Activated T-helper 17 cell treated with anti-CD3 and anti-CD28 coated beads, Interleukin-2, amount 50 U/mL, for 72 hours (primary cell): ENCODE results near the gene VPS29. TPM values are rescaled to one million over a fixed set of nuclear protein-coding genes. Genes with fewer than 3 reads are reported as not detected.

Source experiments
- ATAC-seq: fragments of 150-1000 bp; cut with Tn5 transposase; replicated peaks from 2 replicates; pipeline ENCODE4 v1.10.0; 2021; ENCODE audit warnings: mild to moderate bottlenecking, moderate library complexity
- H3K27ac Mint-ChIP-seq: one replicate; pipeline ENCODE4 v1.8.0; 2022; ENCODE audit warnings: mixed read lengths
- H3K27me3 Mint-ChIP-seq: one replicate; pipeline ENCODE4 v1.8.0; 2022; ENCODE audit warnings: mixed read lengths
- H3K36me3 Mint-ChIP-seq: one replicate; pipeline ENCODE4 v1.8.0; 2022; ENCODE audit warnings: low read depth, mild to moderate bottlenecking, mixed read lengths
- H3K4me1 Mint-ChIP-seq: one replicate; pipeline ENCODE4 v1.8.0; 2022; ENCODE audit warnings: mixed read lengths
- H3K4me3 Mint-ChIP-seq: one replicate; pipeline ENCODE4 v1.8.0; 2022; ENCODE audit warnings: mild to moderate bottlenecking, mixed read lengths
- H3K9me3 Mint-ChIP-seq: one replicate; pipeline ENCODE4 v1.8.0; 2022; ENCODE audit warnings: mixed read lengths
- total RNA-seq, 2 donors: library from RNA; stranded (reverse); gene quantifications; one replicate each; pipeline ENCODE4 v1.2.3, GENCODE V29; 2022

Gene VPS29
- total RNA-seq, 2 donors from 2014 or later: 103 to 125 TPM

GRCh38 chr12:110444455-110444854, 57.5 kb downstream of the VPS29 start:
- Mint-ChIP-seq H3K36me3 (peaks cover 96% of the 10 kb centered on the region), H3K4me3 (no peak overlapping the region), H3K4me1 (peaks cover 10% of the 10 kb centered on the region), H3K27me3 (no peaks in the 10 kb centered on the region), H3K9me3 (no peaks in the 10 kb centered on the region), H3K27ac (no peak overlapping the region)
- no peak for ATAC-seq

Other genes with a start within 250 kb of the VPS29 start
- 100 to 1,000 TPM; 135 to 261 TPM for gene ATP2A2, start 220.9 kb downstream of the VPS29 start, total RNA-seq
- gene ANAPC7, start 98.4 kb downstream of the VPS29 start, total RNA-seq: 10 to 100 TPM; 41.7 to 78.3 TPM
- 100 to 1,000 TPM; 259 to 325 TPM for gene ARPC3, start 51.8 kb downstream of the VPS29 start, total RNA-seq
- 10 to 100 TPM; 31.4 to 41.8 TPM for gene GPN3, start 33.9 kb downstream of the VPS29 start, total RNA-seq
- 10 to 100 TPM; 29.0 to 37.1 TPM for gene FAM216A, start 33.3 kb downstream of the VPS29 start, total RNA-seq
- gene RAD9B, start 220 bp upstream of the VPS29 start, total RNA-seq: 1 to 10 TPM; 1.5 to 2.5 TPM
- gene PPTC7, start 81.2 kb upstream of the VPS29 start, total RNA-seq: 10 to 100 TPM; 31.4 to 36.7 TPM
- gene TCTN1, start 112.0 kb upstream of the VPS29 start, total RNA-seq: 1 to 10 TPM; 3.5 to 6.4 TPM
- 1 to 10 TPM in 1 of 2 donors, under 1 TPM in 1; 0.71 to 1.7 TPM for gene HVCN1, start 187.0 kb upstream of the VPS29 start, total RNA-seq
- gene PPP1CC, start 240.8 kb upstream of the VPS29 start, total RNA-seq: 100 to 1,000 TPM; 185 to 259 TPM